ENCODE measurements around the gene CD44. TPM values are rescaled to one million over a fixed set of nuclear protein-coding genes. Genes with fewer than 3 reads are reported as not detected.
A peak's percentile ranks its signal among the peaks of the same experiment; 100 is the strongest.

Gene CD44
- polyA plus RNA-seq, 5 donors = 323 to 590 (median 452) TPM

- DNase-seq = no peak
Observed at GRCh38 chr11:35259529-35259928, 120.6 kb downstream of the CD44 start.

DNA sequence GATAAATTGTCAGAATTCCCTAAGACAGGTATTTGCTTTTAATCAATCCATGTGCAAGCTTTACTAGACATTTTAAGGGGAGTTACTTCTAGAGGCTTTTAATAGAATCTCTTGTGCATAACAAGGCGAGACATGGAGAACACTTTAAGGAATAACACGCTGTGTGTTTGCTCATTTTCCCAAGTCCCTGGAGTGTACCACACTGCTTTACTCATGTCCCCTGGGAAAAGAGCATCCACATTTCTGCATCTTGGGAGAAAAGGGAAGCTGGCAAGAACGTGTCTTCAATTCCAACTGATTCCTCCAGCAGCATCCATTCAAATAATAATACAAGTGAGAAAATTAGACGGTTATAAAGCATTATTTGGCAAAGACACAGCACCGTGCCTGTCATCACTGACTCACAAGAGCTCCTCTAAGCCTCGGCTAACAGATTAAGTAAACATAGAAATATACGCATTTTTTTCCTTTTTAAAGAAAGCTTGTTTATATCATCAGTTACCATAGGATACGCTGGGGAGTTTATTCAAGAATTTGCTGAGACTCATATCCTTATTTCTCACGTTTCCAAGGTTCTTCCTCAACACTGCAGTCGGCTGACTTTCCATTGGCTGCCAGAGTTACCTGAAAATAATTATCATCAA, 121.5 kb downstream of the CD44 start:
- DNase-seq = peak; percentile 24

DNA sequence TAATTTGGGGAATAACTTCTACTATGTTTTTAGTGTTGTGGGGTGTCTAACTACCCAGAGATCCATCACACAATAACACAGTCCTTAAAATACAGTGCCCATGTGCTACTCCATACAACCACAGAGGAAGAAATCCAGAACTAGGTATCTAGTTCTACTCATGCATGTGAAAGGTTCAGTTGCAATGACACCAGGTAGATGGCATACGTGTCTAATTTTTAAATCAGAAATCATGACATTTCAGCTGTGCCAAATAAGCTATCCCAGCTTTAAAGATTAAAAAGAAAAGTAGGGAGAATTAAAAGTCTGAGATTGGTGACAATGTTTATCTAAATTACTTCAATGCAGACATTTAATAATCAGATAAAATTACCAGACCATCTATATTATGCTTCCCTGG, 122.2 kb downstream of the CD44 start:
- no peak for DNase-seq

DNA sequence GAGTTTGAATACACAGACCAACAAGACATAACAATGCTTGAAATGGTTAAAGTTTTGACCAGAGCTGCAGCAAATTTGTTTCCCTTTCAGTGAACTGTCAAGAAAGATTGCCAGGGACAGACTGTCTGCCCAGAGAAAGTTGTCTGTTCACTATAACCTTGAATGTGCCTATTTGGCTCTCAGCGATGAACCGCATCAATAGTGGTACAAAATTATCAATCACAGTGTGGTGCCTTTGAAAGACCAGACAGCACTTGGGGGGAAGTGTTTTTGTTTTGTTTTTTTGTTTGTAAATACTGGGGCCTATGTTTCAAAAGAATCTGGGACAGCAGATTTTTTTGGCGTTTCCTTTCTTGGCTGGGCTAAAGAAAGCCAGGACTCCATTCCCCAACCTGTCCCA, 123.1 kb downstream of the CD44 start:
- no peak for DNase-seq

DNA sequence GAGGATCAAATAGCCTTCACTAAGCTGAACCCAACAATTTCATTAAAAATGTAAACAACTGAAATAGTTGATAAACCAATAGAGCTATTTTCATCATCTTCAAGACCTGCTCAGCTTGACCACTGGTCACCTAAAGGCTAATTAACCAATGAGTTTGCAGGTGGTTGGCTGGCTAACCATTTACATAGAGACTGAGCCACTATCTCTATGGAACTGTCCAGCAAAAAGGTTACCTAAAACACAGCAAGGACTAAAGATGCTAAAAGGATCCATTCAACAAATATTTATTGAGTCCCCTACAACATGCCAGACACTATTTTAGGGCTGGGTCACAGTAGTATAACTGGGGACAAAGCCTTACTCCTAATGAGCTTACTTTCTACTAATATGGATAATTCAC, 123.8 kb downstream of the CD44 start:
- DNase-seq = no peak

DNA sequence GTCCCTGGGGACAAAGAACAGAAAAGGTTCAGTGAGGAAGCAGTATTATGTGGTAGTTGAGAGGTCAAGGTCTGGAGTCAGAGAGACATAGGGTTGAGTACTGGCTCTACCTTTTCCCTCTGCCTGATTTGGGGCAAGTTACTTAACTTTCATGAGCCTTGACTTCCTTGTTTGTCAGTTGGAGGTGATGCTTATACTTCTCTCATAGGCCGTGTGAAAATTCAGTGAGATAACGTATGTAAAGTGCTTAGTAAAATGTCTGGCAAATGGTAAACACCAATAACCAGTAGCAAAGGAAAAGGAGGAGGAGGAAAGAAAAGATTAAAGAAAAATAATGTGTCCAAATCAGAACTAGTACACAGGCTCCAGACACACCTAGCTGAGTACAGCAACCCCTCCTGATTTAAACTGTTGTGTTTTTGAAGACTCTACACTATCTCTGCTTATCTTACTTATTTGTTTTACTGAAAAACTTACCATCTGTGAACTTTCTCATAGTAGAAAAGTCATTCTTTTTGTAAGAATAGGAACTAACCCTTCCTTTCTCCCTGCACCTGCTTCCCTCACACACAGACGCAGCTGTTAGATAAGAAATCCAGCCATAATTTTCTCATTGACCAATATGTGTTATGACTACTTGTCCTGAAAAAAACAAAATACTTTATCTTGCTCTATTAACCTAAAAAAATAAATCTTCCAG, 126.9 kb downstream of the CD44 start:
- no peak for DNase-seq

DNA sequence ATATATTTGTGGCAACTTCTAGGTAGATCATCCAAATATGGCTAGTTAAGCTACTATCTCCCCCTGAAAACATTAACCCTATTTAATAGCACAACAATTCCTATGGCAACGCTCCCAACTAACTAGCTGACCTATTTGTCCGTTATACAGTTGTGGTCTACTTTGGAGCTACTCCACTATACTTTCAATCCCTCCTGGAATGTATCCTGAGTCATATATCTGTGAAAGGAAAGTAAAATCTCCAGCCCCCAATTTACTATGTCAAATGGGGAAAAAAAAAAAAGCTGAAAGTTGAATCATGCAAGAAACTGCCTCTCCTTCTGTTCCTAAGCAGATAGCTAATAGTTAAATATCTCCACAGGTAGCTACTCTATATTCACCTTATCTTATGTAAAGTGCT, 128.5 kb downstream of the CD44 start:
- DNase-seq = no peak

GRCh38 chr11:35270342-35270741, 131.4 kb downstream of the CD44 start:
- DNase-seq = peak; percentile 15 to 16

- DNase-seq = no peak
Observed at GRCh38 chr11:35271031-35271430, 132.1 kb downstream of the CD44 start.

DNA sequence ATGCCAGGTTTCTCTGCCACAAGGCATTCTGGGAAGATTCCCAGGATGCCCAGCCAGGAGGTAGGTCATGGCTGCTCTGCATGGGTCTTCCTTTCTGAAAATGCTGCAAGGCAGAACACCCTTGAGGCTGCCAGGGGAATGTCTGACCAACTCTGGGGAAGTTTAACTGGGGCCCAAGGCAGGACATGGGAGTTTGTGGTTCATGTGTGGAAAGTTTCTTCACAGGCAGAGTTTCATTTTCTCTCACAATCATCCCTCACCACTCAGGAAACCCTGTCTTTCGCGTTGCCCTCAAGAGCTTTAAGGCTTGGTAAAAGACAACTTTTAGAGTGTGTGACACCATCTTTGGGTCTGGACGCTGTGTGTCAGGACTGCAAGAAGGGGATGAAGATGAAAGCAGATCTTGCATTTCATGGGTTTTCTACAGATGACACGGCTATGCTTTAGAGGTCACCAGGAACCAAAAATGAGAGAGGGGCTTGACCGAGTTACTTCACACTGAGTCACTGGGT, 133.5 kb downstream of the CD44 start:
- no peak for DNase-seq

DNA sequence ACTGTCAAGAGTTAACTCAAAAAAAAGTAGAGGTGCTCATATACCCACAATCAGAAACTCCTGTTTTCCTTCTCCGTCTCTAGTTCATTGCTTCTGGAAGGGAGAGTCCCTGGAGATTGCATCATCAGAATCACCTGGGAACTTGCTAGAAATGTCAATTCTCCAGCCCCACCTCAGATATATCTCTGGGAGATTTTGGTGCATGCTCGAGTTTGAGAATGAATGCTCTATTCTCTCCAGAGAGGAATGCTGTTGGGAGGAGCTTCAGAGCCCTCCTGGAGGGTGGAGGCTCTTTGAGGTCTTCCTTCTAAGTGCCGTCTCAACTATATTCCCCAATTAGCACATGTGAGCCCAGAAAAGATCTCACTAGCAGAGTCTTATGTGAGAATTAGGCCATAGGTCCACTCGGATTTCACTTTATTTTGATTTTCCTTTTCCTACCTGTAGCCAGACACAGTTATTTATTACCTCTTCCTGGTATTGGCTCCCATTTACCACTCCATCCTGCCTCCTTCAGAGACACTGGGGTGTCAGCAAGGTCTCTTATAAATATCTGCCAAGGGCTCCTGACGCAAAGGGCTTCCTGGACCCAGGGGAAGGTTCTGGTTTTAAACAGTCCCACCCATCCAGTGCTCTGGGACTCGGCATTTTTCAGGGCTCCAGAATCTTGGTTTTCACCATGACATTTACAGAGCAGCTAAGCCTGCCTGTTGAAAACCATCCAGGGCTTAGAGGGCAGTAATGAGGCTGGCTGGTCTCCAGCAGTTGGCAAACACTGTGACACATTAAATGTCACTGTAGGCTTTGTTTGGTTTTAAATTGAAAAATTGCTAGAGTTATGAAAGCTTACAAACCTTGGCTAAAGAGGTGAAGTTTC, 136.2 kb downstream of the CD44 start:
- DNase-seq = peak; percentile 27 to 31

- DNase-seq = no peak
Observed at GRCh38 chr11:35275786-35276170, 136.8 kb downstream of the CD44 start.

GRCh38 chr11:35276396-35277145, 137.6 kb downstream of the CD44 start:
- no peak for DNase-seq

GRCh38 chr11:35277827-35278226, 138.9 kb downstream of the CD44 start:
- DNase-seq = no peak

DNA sequence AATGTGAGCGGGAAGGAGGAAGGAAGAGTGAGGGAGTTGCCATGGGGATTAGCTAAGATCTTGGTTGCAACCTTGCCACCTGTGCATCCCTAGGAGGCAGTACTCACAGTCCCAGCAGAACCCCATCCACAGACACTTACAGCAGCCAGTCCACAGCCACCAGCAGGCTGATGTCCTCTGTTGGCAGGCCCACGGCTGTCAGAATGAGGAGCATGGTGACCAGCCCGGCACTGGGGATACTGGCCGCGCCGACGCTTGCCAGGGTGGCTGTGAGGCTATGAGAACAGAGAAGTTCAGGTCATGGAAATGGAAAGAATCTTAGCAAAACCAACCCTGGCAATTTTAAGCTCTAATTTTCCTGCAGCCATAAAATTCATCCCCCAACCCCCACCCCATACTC, 141.8 kb downstream of the CD44 start:
- no peak for DNase-seq

GRCh38 chr11:35281169-35281688, 142.3 kb downstream of the CD44 start:
- DNase-seq = no peak

Other genes with a start within 250 kb of the CD44 start
- 10 to 100 TPM; 33.2 to 58.4 (median 39.9) TPM for gene APIP, start 222.8 kb upstream of the CD44 start, polyA plus RNA-seq (ENCODE audit: insufficient read depth in 1 of 5, insufficient read length in 5 of 5, low replicate concordance in 1 of 5)
- 10 to 100 TPM; 29.1 to 41.0 (median 35.2) TPM for gene PDHX, start 222.6 kb upstream of the CD44 start, polyA plus RNA-seq (ENCODE audit: insufficient read depth in 1 of 5, insufficient read length in 5 of 5, low replicate concordance in 1 of 5)

Data from right lung (tissue), 5 donors.